PC-9 (cell line): ENCODE data around the gene COL27A1.

Experiments used
- EZH2 ChIP-seq: fragments of 200-600 bp; sonication (generic); IDR thresholded peaks from 2 replicates; pipeline ENCODE4 v1.8.0; 2017; ENCODE audit warnings: antibody characterized with exemption, low read depth
- TF ChIP-seq, protein P1 (sequence below): fragments of 200-600 bp; sonication (generic); conservative IDR thresholded peaks from 2 replicates; pipeline ENCODE4 v1.6.1; 2017; ENCODE audit warnings: mixed run types, antibody characterized with exemption, mild to moderate bottlenecking, moderate library complexity

DNA sequence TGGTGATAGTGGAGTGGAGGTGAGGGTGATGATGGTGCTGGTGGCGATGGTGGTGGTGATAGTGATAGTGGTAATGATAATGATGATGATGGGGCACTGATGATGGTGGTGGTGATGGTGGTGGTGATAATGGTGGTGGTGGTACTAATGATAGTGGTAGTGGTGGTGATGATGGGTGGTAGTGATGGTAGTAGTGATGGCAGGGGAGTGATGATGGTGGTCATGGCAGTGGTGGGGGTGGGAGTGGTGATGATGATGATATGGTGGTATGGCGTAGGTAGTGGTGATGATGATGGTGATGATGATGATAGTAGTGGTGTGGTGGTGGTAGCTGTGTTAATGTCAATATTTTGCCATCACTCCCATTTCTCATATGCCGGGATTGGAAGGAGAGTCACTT, 123.0 kb downstream of the COL27A1 start:
- TF ChIP-seq, protein P1, sequence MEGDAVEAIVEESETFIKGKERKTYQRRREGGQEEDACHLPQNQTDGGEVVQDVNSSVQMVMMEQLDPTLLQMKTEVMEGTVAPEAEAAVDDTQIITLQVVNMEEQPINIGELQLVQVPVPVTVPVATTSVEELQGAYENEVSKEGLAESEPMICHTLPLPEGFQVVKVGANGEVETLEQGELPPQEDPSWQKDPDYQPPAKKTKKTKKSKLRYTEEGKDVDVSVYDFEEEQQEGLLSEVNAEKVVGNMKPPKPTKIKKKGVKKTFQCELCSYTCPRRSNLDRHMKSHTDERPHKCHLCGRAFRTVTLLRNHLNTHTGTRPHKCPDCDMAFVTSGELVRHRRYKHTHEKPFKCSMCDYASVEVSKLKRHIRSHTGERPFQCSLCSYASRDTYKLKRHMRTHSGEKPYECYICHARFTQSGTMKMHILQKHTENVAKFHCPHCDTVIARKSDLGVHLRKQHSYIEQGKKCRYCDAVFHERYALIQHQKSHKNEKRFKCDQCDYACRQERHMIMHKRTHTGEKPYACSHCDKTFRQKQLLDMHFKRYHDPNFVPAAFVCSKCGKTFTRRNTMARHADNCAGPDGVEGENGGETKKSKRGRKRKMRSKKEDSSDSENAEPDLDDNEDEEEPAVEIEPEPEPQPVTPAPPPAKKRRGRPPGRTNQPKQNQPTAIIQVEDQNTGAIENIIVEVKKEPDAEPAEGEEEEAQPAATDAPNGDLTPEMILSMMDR: no peak
- TF ChIP-seq EZH2: no peak
